ENCODE data around the gene HOXA5. TPM values are rescaled to one million over a fixed set of nuclear protein-coding genes. Genes with fewer than 3 reads are reported as not detected.
A peak's percentile ranks its signal among the peaks of the same experiment; 100 is the strongest.

HOXA5 gene
- 10 to 100 TPM in 2 of 3 donors, 1 to 10 TPM in 1; 3.1 to 29.6 (median 11.8) TPM for polyA plus RNA-seq

DNA sequence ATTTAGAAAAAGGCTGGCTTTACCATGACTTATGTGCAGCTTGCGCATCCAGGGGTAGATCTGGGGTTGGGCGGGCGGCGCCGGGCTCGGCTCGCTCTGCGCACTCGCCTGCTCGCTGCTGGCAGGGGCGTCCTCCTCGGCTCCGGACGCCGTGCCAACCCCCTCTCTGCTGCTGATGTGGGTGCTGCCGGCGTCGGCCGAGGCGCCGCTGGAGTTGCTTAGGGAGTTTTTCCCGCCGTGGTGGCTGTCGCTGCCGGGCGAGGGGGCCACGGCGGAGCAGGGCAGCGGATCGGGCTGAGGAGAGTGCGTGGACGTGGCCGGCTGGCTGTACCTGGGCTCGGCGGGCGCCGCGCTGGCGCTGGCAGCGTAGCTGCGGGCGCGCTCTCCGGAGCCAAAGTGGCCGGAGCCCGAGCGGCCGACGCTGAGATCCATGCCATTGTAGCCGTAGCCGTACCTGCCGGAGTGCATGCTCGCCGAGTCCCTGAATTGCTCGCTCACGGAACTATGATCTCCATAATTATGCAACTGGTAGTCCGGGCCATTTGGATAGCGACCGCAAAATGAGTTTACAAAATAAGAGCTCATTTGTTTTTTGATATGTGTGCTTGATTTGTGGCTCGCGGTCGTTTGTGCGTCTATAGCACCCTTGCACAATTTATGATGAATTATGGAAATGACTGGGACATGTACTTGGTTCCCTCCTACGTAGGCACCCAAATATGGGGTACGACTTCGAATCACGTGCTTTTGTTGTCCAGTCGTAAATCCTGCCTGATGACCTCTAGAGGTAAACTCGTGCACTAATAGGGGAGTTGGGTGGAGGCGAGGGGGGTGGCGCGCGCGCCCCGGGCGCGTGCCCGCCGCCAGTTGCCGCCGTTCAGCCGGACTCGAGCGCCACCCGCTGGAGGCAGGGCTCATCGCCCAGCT, at the start of gene HOXA5:
Gene HOXA5 (minus strand): TSS at position 659 of the 927 bp plus-strand sequence. CDS start 74 bp downstream, at position 585.
- peak within 1 kb of the TSS; percentile 38 for H3K27ac ChIP-seq (ENCODE audit: low read depth, low read length)
- 9 to 41% (median 26%) methylated on average over 86 of the region's 86 CpGs for WGBS, 3 donors

DNA sequence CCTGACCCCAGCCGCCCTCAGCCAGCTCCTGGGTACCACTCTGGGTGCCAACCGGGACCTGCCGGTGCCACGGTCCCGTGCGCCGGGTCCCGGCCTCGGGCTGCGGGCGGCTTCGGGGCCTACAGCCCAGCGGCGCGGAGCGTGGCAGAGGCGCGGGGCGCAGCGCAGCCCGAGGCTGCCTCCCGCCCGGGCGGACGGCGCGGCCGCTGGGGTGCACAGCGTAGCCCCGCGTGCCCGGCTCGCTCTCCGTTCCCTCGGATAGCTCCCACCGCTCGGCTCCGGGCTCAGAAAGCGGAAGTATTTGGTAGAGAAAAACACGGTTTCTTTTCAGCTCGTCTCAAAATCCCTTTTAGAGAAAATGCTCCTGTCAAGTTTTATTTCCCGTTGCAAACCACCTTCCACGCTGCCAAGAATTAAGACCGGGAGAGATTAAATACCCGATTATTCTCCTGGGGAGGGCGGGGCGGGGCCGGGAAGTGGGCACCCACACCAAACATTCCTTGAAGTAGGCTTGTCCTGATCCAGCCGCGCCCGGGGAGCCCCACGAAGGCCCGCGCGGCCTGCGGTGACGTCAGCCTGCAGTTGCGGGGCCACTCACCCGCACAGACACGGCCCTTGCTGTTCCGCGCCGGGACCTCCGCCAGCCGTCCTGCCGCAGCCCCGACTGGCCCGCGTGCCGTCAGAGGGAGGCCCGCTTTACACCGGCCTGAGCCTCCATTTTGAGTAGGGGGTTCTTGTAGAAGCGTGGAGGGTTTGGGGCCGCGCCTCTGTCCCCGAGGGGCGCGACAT, 49.3 kb upstream of the HOXA5 start:
- WGBS, 3 donors, result 2 to 5% (median 3%) methylated on average over 76 to 78 of the region's 78 CpGs
- H3K27ac ChIP-seq (ENCODE audit: low read depth, low read length), result no peak overlapping the region

DNA sequence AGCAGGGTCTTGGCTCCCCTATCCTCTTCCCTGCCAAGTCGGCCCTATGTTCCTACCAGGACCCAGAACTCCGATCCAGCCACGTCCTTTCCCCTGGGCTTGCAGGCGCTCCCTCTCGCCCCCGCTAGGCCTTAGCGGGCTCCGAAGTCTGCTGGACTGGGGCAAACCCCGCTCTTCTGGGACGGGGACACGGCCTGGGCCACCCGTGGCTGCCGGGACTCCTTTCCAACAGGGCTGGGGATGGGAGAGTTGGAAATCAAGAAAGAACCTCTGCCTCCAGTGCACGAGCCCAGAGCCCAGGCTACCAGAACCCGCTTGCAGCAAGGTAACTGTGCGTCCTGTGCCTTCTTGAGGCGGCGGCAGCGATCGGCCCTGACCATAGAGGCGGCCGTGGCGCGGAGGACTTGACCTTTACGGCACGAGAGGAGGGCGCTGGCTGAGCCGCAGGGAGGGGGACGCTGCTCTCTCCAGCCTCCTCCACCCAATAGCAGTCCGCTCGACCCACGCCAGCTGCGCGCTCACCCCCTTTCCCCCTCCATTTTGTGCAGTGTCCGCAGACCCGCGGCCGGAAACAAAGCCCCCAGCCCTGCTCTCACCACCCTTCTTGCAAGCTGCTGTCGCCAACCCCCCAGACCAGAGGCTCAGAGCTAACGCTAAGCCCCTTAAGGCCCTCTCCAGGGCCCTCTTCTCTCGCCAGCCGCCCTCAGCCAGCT, 48.5 kb upstream of the HOXA5 start:
- H3K27ac ChIP-seq (ENCODE audit: low read depth, low read length), result no peak overlapping the region
- WGBS, 3 donors, result 9 to 19% (median 16%) methylated on average over 40 to 42 of the region's 42 CpGs

DNA sequence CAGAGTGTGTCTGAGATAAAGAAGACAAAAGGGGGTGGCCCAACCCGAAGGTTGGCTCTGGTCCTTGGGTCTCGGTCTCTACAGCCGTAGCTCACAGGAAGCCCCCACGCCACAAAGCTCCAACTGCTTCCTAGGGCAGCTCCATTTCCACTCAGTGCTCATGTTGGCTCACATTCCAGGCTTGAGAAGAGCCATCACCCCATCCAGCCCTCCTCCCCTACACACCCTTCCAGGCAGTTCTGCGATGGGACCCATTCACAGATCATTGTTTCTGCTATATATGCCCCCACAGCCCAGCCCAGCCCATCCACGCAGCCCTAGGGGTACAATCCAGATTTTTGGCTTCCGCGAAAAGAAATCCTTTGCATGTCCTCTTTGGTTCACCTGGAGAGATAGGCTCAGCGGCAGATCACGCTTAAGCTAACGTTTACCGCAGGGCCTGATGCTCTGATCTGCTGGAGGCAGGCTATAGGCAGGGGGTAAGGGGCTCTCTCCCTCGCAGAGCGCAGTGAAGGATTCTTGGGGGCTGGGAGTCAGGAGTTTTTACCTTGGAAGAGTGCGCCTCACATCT, 47.8 kb upstream of the HOXA5 start:
- WGBS, 3 donors, result 20 to 48% (median 38%) methylated on average over 15 of the region's 15 CpGs

DNA sequence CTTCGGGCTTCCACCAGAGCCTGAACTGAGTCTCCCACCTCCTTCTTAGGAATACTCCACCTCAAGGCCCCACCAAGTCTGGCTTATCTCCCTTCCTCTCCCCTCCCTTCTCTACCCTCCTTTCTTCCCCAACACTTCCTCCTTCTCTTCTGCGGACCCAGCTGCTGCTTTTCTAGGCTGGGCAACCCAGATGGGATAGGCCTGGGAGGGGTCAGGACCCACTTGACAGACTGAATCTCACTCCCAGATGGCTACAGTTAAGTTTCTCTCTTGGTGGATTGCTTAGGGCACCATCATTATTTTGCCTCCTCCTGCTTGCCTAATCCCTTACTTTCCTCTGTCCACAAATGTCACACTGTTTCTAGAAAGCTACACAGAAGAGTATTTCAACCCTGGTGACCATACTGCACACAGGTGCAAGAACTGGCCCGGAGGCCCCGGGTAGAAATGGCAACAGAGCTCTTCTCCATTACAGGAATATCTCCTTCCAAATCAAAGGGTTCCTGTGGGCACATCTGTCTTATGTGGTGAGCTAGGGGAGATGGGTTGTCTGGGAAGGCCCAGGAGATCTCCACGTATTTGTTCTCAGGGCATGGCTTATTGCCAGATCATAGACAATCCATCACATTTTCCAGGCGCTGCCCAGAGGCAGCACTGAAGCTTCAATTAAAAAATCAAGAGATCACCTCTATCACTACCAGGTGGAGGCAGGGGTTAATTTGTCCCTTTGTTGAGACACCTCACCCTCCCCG, 46.7 kb upstream of the HOXA5 start:
- no peak overlapping the region for H3K27ac ChIP-seq (ENCODE audit: low read depth, low read length)
- 29 to 60% (median 38%) methylated on average over 7 of the region's 7 CpGs for WGBS, 3 donors

More for the DNA sequence above, 47.8 kb upstream of the HOXA5 start:
- no peak overlapping the region for H3K27ac ChIP-seq (ENCODE audit: low read depth, low read length)

DNA sequence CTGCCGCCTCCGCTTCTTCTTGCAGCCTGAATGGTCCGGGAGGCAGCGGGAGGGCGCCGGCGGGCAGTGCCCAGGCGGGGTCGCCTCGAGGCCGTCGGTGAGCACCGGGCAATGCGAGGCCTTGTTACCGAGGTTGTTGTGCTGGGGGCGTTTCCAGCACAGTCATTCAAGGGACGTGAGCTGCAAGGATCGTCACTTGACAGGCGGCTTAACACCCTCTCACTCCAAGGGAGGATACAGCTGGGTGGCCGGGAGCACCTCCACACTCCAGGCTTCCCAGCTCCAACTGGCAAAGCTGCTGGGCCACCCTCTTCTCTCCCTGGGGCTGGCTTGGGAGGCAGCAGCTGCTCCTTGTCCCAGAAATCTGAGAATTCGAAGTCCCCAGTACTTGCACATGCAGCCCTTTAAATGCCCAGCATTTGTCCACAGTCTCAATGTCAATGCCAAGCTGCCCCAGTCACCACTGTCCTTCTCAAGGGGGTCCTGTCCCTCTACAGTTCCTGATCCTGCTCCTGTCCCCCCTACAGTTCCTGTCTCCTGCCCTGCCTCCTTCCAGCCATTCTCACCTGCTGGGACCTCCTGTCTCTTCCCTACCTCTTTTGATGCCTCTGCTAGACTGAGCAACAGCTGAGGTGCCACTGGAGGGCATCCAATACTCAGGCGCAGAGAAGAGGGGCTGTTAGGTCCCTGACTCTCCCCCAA, 46.0 kb upstream of the HOXA5 start:
- WGBS, 3 donors, result 6 to 20% (median 15%) methylated on average over 21 to 22 of the region's 22 CpGs
- no peak overlapping the region for H3K27ac ChIP-seq (ENCODE audit: low read depth, low read length)

DNA sequence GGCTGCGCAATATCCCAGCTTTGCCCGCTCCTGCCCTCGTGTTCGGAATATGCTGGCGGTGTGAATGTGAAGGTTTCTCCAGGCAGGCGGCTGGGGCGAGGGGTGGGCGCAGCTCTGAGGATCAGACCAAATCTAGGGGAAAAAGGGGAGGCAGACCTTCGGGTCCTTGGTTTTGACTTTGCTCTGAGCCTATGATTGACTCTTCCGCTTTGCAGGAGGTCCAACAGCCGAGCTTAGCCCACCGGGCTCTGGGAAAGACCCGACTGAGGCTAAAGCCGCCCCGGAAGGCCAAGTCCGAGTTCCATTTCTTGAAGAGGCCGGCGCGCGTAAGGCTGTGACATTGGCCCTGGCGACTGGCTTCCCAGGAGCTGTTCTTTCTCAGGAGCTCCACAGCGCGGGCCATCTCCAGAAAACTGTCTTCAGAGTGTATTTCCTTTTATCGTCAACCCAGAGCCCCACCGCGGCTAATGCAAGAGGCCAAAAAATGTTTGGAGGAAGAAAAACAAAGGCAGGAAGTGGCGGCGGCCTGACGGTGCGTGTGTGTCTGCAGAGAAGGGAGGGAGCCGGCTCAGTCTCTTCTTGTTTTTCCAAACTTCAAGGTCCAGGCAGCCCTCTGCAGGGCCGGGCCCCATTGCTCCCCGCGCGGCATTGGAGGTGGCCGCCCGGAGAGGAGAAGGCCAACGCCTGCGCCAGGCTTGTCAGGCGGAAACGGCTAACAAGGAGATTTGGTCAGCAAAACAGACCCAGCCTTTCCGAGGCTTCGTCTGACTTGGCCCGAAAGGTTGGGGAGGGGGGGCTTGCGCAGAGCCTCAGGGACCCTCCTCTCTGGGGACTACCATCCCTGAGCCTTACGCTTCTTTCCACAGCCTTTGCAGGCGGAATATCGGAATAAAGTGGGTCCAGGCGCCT, 45.2 kb upstream of the HOXA5 start:
- H3K27ac ChIP-seq (ENCODE audit: low read depth, low read length), result no peak overlapping the region
- 7 to 8% (median 7%) methylated on average over 49 of the region's 49 CpGs for WGBS, 3 donors

DNA sequence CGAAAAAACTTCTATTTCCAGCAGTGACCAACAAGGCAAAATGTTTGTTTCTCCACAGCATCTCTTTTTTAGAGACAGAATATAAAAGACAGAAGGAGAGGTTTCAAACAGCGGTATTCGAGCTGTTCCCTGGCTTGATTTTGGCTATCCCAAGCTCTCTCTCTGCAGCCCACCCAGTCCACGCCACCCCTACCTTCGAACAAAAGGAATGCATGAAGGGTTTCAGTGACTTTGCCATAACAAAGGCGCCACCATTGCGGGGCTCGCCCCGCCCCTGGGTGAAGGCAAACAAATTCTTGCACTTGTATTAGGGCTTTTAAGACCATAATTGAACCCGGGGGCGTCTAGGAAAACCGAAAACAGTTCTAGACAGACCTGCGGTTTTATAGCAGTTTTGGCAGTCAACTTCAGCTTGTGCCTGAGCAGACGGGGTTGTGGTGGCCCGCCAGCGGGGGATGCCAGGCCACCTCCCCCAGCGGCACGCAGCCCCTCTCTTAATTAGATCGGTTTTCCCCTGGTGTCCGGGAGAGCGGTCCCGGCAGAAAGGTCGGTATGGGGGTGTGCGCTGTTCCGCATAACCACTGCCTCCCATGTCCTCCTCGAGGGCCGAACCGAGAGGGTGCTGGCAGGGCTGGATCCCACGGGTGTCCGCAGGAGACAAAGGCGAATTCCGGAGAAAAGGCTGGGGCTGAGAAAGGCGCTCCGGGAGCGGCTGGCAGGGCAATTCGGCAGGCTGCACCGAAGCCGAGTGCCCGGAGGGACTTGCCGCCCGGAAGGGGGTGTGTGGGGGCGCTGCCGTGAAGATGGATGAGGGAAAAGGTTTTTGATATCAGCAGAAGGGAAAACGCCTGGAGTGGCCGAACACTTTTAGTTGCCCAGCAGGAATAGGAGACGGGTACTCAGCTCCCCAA, 44.2 kb upstream of the HOXA5 start:
- 4 to 16% (median 8%) methylated on average over 46 of the region's 46 CpGs for WGBS, 3 donors
- H3K27ac ChIP-seq (ENCODE audit: low read depth, low read length), result no peak overlapping the region

DNA sequence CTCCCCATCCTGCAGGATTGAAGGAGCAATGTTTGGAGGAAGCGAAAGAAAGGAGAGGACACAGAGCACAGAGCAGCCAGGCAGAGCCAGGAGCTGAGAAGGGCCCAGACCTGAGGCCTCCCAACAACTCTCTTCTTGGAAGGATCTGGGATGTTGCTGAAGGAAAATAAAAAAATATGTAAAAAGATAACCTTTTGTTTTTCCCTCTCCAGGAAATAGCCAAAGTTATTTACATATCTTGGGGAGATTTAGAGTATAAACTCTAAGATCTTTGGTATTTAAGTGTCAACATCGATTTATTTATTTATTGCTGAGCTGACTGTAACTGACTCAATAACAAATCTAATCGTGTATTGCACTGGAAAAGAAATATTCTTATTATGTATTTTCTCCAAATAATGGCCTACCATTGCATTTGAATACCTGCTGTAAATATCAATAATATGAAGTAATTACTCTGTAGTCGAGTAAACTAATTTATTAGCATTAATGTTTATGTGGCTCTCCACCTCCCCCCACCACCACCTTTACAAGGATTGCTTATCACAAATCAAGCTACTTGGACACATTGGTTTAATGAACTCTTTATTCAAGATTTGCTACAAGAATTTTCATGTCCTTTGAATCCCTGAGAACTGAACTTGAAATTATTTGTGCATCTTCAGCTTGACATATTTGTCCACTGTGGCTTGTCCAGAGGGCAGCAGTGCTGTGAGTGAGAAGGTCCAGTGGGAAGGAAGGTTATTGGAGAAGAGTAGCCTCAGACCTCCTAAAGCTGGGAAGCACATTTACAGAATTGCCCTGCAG, 43.4 kb upstream of the HOXA5 start:
- no peak overlapping the region for H3K27ac ChIP-seq (ENCODE audit: low read depth, low read length)
- 12 to 37% (median 32%) methylated on average over 4 of the region's 4 CpGs for WGBS, 3 donors

DNA sequence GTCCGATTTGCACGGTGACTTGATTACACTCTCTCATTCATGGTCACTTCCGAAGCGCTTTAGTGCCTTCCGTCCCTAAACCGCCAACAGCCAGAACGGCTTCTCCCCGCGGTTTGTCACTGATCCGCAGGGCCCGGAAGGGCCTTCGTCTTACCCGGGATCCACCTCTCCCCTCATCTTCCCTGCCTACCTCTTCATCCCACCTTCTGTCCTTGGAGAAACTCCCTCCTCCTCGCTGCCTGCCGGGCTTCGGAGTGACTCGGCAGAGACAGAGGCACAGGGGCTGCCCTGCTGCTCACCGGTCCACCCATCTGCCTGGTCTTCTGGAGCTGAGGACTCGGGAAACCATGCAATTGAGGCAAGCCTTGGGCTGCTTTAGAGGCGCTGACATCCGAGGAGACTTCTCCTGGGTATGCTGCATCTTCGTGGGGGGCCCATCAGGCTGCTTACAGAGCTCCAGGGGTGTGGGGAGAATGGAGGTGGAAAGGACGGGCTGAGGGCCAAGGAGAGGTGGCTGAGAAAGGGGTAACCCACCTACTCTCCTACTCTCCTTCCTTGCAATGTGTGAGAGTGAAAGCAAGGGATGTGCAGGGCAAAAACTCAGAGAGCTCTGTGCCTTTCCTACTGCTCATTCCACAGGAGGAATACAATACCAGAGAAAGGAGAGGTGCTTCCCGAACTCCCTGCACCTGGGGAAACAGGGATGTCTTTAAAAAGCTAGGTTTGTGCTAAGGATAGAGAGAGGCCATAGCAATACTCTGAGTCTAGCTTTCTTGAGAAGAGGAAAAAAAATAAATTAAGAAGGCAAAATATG, 42.6 kb upstream of the HOXA5 start:
- WGBS, 3 donors, result 5 to 16% (median 9%) methylated on average over 24 of the region's 24 CpGs
- no peak overlapping the region for H3K27ac ChIP-seq (ENCODE audit: low read depth, low read length)

DNA sequence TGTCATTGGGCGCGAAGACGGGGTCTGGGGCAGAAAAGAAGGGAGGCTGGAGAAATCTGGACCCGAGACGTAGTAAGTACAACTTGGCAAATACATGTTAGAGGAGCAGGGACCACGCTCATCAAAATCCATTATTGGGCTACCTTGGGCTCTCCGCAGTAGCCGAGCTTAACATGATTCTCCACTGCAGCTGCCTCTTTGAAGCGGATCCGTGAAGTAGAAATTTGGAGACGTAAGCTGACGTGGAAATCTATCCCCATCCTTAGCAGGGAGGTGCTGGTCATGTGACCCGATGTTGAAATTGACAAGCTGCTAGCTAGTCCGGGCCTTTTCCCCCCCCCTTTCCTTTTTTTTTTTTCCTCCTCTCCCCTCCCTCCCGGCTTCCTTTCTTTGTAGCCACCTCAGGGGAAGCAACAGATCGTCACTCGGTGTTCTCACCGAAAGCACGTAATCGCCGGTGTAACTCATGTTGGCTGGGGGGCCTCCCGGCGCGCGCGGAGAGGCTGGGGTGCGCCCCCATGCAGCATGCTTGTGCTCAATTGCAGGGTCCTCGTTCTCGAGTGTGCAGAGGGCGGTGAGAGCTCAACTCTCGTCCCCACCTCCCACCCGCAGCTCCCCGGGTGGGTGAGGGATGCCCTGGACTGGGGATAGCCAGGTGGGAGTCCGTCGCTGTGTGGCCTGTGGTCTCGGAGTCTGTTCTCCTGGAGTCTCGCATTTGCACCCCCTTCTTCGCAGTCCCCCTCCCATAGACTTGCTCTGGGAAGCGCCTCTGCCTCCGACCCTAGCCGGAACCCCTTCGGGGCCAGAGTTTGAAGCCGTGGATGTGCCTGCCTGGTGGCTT, 41.8 kb upstream of the HOXA5 start, which contains the start of gene HOXA11:
Gene HOXA11 (minus strand): TSS at position 220 of the 841 bp plus-strand sequence. CDS start 88 bp downstream, at position 132.
- H3K27ac ChIP-seq (ENCODE audit: low read depth, low read length), result no peak within 1 kb of the TSS
- WGBS, 3 donors, result 4 to 7% (median 7%) methylated on average over 43 of the region's 43 CpGs

DNA sequence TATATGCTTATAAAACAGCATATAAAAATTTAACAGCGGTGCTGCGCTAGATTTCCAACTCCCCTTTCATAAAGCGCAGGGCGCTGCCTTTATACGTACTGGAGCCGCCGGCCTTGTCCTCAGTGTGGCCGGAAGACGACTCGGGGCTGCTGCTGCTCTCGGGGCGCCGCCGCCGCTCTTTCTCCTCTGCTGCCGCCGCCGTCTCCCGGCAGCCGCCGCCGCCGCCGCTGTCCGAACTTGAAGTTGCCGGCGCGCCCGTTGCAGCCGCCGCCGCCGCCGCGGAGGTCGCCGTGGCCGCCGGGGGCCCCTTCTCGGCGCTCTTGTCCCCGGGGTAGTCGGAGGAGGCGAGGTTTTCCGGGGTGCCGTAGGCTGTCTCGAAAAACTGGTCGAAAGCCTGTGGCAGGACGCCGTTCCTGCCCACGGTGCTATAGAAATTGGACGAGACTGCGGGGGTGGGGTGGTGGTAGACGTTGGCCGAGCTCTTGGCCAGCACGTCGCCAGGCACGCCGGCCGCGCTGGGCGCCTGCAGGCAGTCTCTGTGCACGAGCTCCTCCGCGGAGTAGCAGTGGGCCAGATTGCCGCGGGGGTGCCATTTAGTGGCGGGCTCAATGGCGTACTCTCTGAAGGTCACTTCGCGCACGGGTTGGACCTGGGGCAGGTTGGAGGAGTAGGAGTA, 41.0 kb upstream of the HOXA5 start:
- 2 to 5% (median 3%) methylated on average over 62 to 72 of the region's 72 CpGs for WGBS, 3 donors
- no peak overlapping the region for H3K27ac ChIP-seq (ENCODE audit: low read depth, low read length)

Measured in adipose tissue (tissue), 3 donors.